HG03196 (cell line): Measurements from ENCODE around the gene SLC39A12.

Experiments
- ATAC-seq: cut with Tn5 transposase; IDR thresholded peaks from one replicate; pipeline ENCODE4 v1.9.1; 2021; ENCODE audit not compliant: unreplicated experiment

Gene SLC39A12

GRCh38 chr10:18043148-18044006, 91.7 kb downstream of the SLC39A12 start:
- no peak for ATAC-seq

- ATAC-seq, result no peak
These were observed 93.4 kb downstream of the SLC39A12 start for GRCh38 chr10:18044976-18045720.

- no peak for ATAC-seq
These were observed 104.9 kb downstream of the SLC39A12 start for GRCh38 chr10:18056583-18056982.

GRCh38 chr10:18059826-18060559, 108.3 kb downstream of the SLC39A12 start:
- ATAC-seq, result no peak

- ATAC-seq, result no peak
These were observed 115.2 kb downstream of the SLC39A12 start for GRCh38 chr10:18066947-18067346.

GRCh38 chr10:18068401-18068800, 116.7 kb downstream of the SLC39A12 start:
- ATAC-seq, result no peak

- ATAC-seq, result no peak
These were observed 119.9 kb downstream of the SLC39A12 start for GRCh38 chr10:18071591-18071990.

GRCh38 chr10:18073314-18073713, 121.6 kb downstream of the SLC39A12 start:
- no peak for ATAC-seq

- no peak for ATAC-seq
These were observed 124.2 kb downstream of the SLC39A12 start for GRCh38 chr10:18075881-18076280.

GRCh38 chr10:18079665-18080295, 128.1 kb downstream of the SLC39A12 start:
- ATAC-seq, result no peak

- ATAC-seq, result no peak
These were observed 130.7 kb downstream of the SLC39A12 start for GRCh38 chr10:18082381-18082780.

GRCh38 chr10:18085855-18086254, 134.1 kb downstream of the SLC39A12 start:
- ATAC-seq, result no peak

GRCh38 chr10:18086746-18087145, 135.0 kb downstream of the SLC39A12 start:
- ATAC-seq, result no peak

- ATAC-seq, result no peak
These were observed 135.6 kb downstream of the SLC39A12 start for GRCh38 chr10:18087355-18087754.
